ENCODE results near the gene C12orf76.
"Not testable (repeated sequence)": the region's sequence is repeated elsewhere in the genome, so short reads cannot be mapped to it uniquely, and the experiment has no call there.

The C12orf76 gene

GRCh38 chr12:110062241-110062640 lies 13.9 kb upstream of the C12orf76 start:
- no peak for DNase-seq

- DNase-seq: no peak
These were observed 11.3 kb upstream of the C12orf76 start for GRCh38 chr12:110059651-110060000.

- DNase-seq: no peak
These were observed 10.7 kb upstream of the C12orf76 start for GRCh38 chr12:110058875-110059615.

GRCh38 chr12:110056643-110057042 lies 8.3 kb upstream of the C12orf76 start:
- DNase-seq: not testable (repeated sequence)

GRCh38 chr12:110055375-110056352 lies 7.3 kb upstream of the C12orf76 start:
- not testable (repeated sequence) for DNase-seq

GRCh38 chr12:110050927-110051326 lies 2.6 kb upstream of the C12orf76 start:
- DNase-seq: no peak

- not testable (repeated sequence) for DNase-seq
These were observed 1.3 kb upstream of the C12orf76 start for GRCh38 chr12:110049666-110050065.

- not testable (repeated sequence) for DNase-seq
These were observed 712 bp upstream of the C12orf76 start for GRCh38 chr12:110049034-110049433.

GRCh38 chr12:110047297-110047940 lies 903 bp downstream of the C12orf76 start:
- DNase-seq: no peak

GRCh38 chr12:110046451-110047187 lies 1.7 kb downstream of the C12orf76 start:
- DNase-seq: no peak

- DNase-seq: no peak
These were observed 6.1 kb downstream of the C12orf76 start for GRCh38 chr12:110042264-110042663.

GRCh38 chr12:110039085-110039807 lies 9.1 kb downstream of the C12orf76 start:
- no peak for DNase-seq

- DNase-seq: no peak
These were observed 9.6 kb downstream of the C12orf76 start for GRCh38 chr12:110038741-110039084.

GRCh38 chr12:110037315-110037714 lies 11.0 kb downstream of the C12orf76 start:
- no peak for DNase-seq

- DNase-seq: no peak
These were observed 12.7 kb downstream of the C12orf76 start for GRCh38 chr12:110035534-110036104.

GRCh38 chr12:110033888-110034287 lies 14.4 kb downstream of the C12orf76 start:
- no peak for DNase-seq

GRCh38 chr12:110029290-110029815 lies 19.0 kb downstream of the C12orf76 start:
- no peak for DNase-seq

- DNase-seq: no peak
These were observed 20.0 kb downstream of the C12orf76 start for GRCh38 chr12:110028323-110028722.

GRCh38 chr12:110024051-110024450 lies 24.3 kb downstream of the C12orf76 start:
- no peak for DNase-seq

- no peak for DNase-seq
These were observed 25.0 kb downstream of the C12orf76 start for GRCh38 chr12:110023059-110023980.

Data from NCI-H1048 (cell line).